Nephron progenitor cell (in vitro differentiated cells): ENCODE results near the gene CCR5AS.
A peak's percentile ranks its signal among the peaks of the same experiment; 100 is the strongest.

Source experiments
- DNase-seq: peaks from one replicate; pipeline ENCODE4 v3.0.0; 2021
- H3K27ac Mint-ChIP-seq: 2 replicates; pipeline ENCODE4 v1.8.0; 2021; ENCODE audit warnings: mild to moderate bottlenecking, moderate library complexity, mixed read lengths
- H3K27me3 Mint-ChIP-seq: 2 replicates; pipeline ENCODE4 v1.8.0; 2021; ENCODE audit warnings: mild to moderate bottlenecking, low read depth, mixed read lengths; ENCODE audit not compliant: poor library complexity
- H3K36me3 Mint-ChIP-seq: 2 replicates; pipeline ENCODE4 v1.8.0; 2021; ENCODE audit warnings: low read depth, mixed read lengths
- H3K4me1 Mint-ChIP-seq: 2 replicates; pipeline ENCODE4 v1.8.0; 2021; ENCODE audit warnings: mixed read lengths
- H3K4me3 Mint-ChIP-seq: 2 replicates; pipeline ENCODE4 v1.8.0; 2021; ENCODE audit warnings: mild to moderate bottlenecking, moderate library complexity, mixed read lengths
- H3K9me3 Mint-ChIP-seq: 2 replicates; pipeline ENCODE4 v1.8.0; 2021; ENCODE audit warnings: mild to moderate bottlenecking, moderate library complexity, mixed read lengths
- TF ChIP-seq, protein P1 (sequence below): fragments of 200-600 bp; sonication (generic); IDR thresholded peaks from 2 replicates; pipeline ENCODE4 v1.5.0; 2021; ENCODE audit warnings: antibody characterized with exemption

Gene CCR5AS

DNA sequence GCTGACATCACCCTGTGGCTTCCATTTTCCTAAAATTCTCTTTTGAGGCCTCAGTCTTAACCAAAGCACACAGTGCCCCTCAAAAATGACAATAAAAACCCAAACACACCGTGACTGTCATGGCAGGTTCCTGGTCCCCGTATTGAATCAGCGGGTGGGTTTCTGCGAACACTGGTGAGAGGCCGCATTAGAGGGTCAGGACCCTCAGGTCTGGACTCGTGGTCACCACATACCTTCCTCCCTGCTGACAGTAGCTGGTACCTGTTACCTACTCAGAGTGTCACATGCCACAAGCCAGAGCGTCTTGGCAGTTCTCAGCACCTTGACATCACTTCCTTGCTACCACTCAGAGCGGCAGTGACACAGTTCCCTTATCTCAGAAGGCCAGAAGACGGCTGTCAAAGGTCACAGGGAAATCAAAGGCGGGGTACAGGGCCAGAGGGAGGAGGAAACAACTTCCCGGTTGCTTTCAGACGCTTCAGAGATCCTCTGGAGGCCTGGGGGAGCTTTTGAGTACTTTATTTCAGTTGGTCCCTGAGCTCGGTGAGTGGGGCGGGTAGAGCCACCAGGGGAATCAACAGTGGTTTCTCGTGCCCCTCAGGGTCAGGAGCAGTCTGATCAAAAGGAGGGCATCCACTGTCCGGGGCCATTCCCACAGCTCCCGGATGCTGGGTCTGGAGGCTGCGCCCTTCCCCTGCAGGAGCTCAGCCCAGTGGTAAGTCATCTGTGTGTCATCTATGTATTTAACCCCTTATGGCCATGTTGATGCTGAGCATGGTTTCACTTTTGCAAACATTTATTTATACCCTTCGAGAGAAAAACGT lies at the start of gene CCR5AS, which contains the start of gene CCRL2:
Gene CCR5AS (minus strand): TSS at position 279 of the 824 bp plus-strand sequence.
Gene CCRL2 (plus strand): TSS at position 472 of the 824 bp plus-strand sequence. CDS start 821 bp downstream, outside the sequence.
- no peaks in the 10 kb centered on the region for H3K9me3 Mint-ChIP-seq
- H3K27me3 Mint-ChIP-seq: peaks cover 12% of the 10 kb centered on the region
- H3K4me3 Mint-ChIP-seq: no peak within 1 kb of the TSS
- peak; percentile 9 for DNase-seq
- no peaks in the 10 kb centered on the region for H3K36me3 Mint-ChIP-seq
- peak within 1 kb of the TSS; percentile 34 for H3K27ac Mint-ChIP-seq
- TF ChIP-seq, protein P1, sequence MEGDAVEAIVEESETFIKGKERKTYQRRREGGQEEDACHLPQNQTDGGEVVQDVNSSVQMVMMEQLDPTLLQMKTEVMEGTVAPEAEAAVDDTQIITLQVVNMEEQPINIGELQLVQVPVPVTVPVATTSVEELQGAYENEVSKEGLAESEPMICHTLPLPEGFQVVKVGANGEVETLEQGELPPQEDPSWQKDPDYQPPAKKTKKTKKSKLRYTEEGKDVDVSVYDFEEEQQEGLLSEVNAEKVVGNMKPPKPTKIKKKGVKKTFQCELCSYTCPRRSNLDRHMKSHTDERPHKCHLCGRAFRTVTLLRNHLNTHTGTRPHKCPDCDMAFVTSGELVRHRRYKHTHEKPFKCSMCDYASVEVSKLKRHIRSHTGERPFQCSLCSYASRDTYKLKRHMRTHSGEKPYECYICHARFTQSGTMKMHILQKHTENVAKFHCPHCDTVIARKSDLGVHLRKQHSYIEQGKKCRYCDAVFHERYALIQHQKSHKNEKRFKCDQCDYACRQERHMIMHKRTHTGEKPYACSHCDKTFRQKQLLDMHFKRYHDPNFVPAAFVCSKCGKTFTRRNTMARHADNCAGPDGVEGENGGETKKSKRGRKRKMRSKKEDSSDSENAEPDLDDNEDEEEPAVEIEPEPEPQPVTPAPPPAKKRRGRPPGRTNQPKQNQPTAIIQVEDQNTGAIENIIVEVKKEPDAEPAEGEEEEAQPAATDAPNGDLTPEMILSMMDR: no peak
- H3K4me1 Mint-ChIP-seq: peaks cover 44% of the 10 kb centered on the region

DNA sequence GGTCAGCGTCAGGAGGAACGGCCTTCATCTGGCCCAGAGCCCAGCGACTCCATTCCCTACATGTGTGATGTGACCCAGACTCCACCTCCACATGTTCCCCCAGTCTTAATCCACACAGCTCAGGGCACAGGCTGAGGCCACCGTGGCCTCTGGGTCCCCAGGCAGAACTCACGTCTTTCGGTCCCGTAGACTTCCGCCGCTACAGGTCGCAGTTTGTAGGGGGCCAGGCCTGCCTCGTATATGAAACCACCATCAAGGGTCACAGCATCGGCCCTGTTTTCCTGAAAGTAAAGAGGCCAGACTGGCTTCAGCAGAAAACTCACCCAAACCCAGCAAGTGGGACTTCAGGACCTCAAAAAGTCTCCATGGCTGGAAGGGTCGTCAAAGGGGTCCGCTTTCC lies 49.3 kb upstream of the CCR5AS start:
- H3K4me3 Mint-ChIP-seq: no peak overlapping the region
- no peaks in the 10 kb centered on the region for H3K36me3 Mint-ChIP-seq
- TF ChIP-seq, protein P1: no peak
- no peak for DNase-seq
- H3K9me3 Mint-ChIP-seq: peaks cover 13% of the 10 kb centered on the region
- H3K4me1 Mint-ChIP-seq: no peaks in the 10 kb centered on the region
- H3K27ac Mint-ChIP-seq: no peak overlapping the region
- H3K27me3 Mint-ChIP-seq: peaks cover 29% of the 10 kb centered on the region

DNA sequence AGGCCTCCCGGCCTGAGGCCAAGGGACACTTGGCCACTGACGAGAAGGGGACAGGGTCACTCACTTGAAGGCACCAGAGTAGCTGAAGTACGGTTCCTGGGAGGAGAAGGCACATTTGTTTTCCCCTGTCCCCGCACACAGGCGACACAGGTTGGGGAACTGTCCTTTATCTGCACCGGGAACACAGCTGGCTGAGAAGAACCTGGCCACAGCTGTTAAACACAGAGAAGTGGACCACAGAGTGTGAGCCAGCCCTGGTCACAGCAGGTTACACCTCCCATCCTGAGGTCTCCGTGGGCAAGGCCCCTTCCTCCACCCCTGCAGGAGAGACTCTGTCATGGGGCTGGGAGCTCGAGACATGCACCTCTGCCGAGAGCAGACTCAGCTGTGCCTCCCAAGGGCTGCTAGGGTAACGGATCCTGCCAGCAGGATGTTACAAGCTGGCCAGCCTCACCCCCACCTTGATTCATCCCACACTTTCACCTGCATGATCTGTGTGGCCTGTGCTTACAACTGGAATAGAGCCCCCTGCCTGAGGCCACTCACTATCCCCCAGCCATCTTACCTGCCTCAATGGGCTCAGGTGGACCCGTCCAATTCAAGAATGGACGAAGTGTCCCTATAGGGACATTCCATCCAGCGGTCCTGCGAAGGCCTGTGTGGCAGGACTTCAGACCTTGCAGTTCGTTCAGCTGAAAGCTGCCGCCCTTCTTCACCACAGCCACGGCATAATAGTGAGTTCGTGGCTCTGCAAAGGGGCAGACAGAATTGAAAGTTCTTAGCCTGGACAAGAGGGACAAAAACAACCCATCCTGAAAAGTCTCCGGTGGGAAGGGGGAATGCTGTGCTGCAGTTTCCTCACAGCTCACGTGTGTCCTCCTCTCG lies 48.6 kb upstream of the CCR5AS start:
- no peak for DNase-seq
- TF ChIP-seq, protein P1: no peak
- H3K27ac Mint-ChIP-seq: no peak overlapping the region
- no peaks in the 10 kb centered on the region for H3K36me3 Mint-ChIP-seq
- no peaks in the 10 kb centered on the region for H3K4me1 Mint-ChIP-seq
- peaks cover 7% of the 10 kb centered on the region for H3K9me3 Mint-ChIP-seq
- no peak overlapping the region for H3K4me3 Mint-ChIP-seq
- H3K27me3 Mint-ChIP-seq: peaks cover 29% of the 10 kb centered on the region

DNA sequence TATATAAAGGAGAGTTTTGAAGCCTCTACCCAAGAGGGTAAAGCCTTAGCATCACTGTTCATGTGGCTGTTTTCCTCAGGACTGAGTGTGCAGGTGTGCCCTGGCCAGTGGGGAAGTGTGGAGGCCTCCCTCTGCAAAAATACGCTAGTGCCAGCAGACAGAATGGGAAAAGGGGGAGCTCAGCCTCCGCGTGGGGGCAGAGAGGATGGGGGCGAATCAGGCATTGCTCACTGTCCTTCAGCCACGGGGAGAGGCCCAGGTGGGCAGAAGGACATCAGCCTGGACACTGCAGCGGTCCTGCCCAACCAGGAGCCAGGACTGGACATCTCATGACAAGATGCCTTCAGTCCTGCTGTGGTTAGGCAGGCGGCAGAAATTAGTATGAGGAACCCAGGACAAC lies 47.7 kb upstream of the CCR5AS start:
- H3K36me3 Mint-ChIP-seq: no peaks in the 10 kb centered on the region
- no peaks in the 10 kb centered on the region for H3K4me1 Mint-ChIP-seq
- TF ChIP-seq, protein P1: no peak
- peak overlapping the region; percentile 64 for H3K27ac Mint-ChIP-seq
- no peak overlapping the region for H3K4me3 Mint-ChIP-seq
- DNase-seq: no peak
- peaks cover 22% of the 10 kb centered on the region for H3K27me3 Mint-ChIP-seq
- H3K9me3 Mint-ChIP-seq: no peaks in the 10 kb centered on the region

DNA sequence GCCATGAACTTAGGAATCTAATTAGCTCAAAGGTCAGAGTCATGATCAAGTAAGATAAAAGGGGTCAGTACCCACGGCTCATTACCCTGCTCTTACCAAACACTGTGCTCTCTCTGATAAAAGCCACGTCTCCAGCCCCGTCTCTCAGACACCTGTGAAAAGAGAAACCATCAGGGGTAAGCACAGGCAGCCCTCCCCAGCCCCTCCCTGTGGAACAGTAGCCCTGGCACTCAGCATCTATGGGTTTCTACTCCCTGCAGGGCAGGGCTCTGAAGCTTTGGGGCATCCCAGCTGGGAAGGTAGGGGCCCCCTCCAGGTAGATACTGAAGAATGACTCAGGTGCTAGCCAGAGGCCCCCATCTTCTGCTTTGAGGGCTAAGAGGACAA lies 47.3 kb upstream of the CCR5AS start:
- Mint-ChIP-seq H3K36me3 (no peaks in the 10 kb centered on the region), H3K4me3 (no peak overlapping the region), H3K4me1 (no peaks in the 10 kb centered on the region), H3K27me3 (peaks cover 19% of the 10 kb centered on the region), H3K27ac (no peak overlapping the region), H3K9me3 (no peaks in the 10 kb centered on the region)
- no peak for DNase-seq
- TF ChIP-seq, protein P1: no peak
